ENCODE results near the gene VIPAS39. TPM values are rescaled to one million over a fixed set of nuclear protein-coding genes. Genes with fewer than 3 reads are reported as not detected.

Gene VIPAS39
- total and polyA plus RNA-seq, 2 of the 4 experiments (the other 2 are of a cell fraction), result 19.0 to 43.0 TPM

DNA sequence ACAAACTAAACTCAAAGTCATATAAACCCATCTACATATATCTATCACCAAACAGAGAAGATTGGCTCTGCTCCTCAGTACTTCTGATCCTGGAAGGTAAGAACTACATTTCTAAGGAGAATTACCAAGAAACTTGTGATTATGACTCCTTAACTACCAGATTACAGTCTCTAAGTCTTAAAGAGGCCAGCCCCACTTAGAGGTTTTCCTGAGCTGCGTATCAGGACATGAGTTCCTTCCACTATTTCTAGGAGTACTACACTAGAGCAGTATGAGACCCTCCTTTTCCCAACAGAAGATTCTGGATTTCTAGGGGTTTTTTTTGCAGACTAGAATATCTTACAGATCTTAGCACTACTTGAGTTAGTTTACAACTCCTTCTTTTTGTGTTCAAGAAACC, 34.0 kb downstream of the VIPAS39 start, which contains the start of gene NOXRED1:
TSS of gene NOXRED1 (minus strand) at position 101 of the 400 bp plus-strand sequence. CDS start 634 bp downstream, outside the sequence.
- BruUV-seq (replicated peaks), result no TSS peak
- dilution Hi-C loops (cut with HindIII; ENCODE audit: low sequenced_read_pairs, unreplicated experiment), result no loop called here

More for the DNA sequence above, 34.0 kb downstream of the VIPAS39 start, which contains the start of gene NOXRED1:
- Histone ChIP-seq H2BK15ac (ENCODE audit: low read depth, low read length) (no peak within 1 kb of the TSS), H4K91ac (ENCODE audit: insufficient read depth, low read depth, low read length) (no peak within 1 kb of the TSS), H3K9me1 (ENCODE audit: insufficient read depth, low read length) (no peaks in the 10 kb centered on the region), H3K4me2 (ENCODE audit: low read depth, low read length) (no peak within 1 kb of the TSS), H3K23ac (ENCODE audit: low read depth, low read length) (no peak within 1 kb of the TSS), H3K36me3 (ENCODE audit: control insufficient read depth, insufficient read depth, low read length) (peaks cover 38% of the 10 kb centered on the region), H3K27ac (ENCODE audit: insufficient read depth, low read length) (no peak within 1 kb of the TSS), H3K27me3 (ENCODE audit: control insufficient read depth, insufficient read depth, low read length) (no peaks in the 10 kb centered on the region), H4K8ac (ENCODE audit: low read depth in 2 of 2, low read length in 2 of 2) (no peak within 1 kb of the TSS), H3K9ac (ENCODE audit: low read depth, low read length) (no peak within 1 kb of the TSS), H3K14ac (replicated peaks; ENCODE audit: low read depth, low read length) (no peak within 1 kb of the TSS), H3K79me1 (ENCODE audit: low read depth in 1 of 2, low read length in 2 of 2) (no peaks in the 10 kb centered on the region), H4K20me1 (ENCODE audit: insufficient read depth, low read length) (no peaks in the 10 kb centered on the region), H3K56ac (ENCODE audit: extremely low read depth, insufficient read depth, low read length) (no peak within 1 kb of the TSS), H4K5ac (ENCODE audit: low read depth, low read length) (no peak within 1 kb of the TSS), H2AFZ (replicated peaks; ENCODE audit: low read length, poor library complexity) (no peak within 1 kb of the TSS), H2AK5ac (ENCODE audit: low read depth, low read length) (no peak within 1 kb of the TSS), H3K18ac (ENCODE audit: low read depth, low read length) (no peak within 1 kb of the TSS), H2BK120ac (ENCODE audit: low read depth, low read length) (no peak within 1 kb of the TSS), H2AK9ac (replicated peaks; ENCODE audit: low read depth, low read length, poor library complexity) (no peak within 1 kb of the TSS), H3K4ac (ENCODE audit: low read depth, low read length) (no peak within 1 kb of the TSS), H3K9me3 (ENCODE audit: control insufficient read depth, insufficient read depth, low read length) (peaks cover 8% of the 10 kb centered on the region; the same call in 1 of the 2 replicates), H2BK5ac (ENCODE audit: low read depth, low read length, poor library complexity, severe bottlenecking) (no peak within 1 kb of the TSS), H3K4me1 (ENCODE audit: control insufficient read depth, insufficient read depth, low read length) (no peaks in the 10 kb centered on the region), H3K4me3 (ENCODE audit: insufficient read depth, low read depth, low read length) (no peak within 1 kb of the TSS), H2BK20ac (ENCODE audit: low read depth, low read length) (no peak within 1 kb of the TSS)
- no CpG with 5 or more reads among the region's 1 CpG for WGBS, 2 experiments (ENCODE audit: extremely low coverage in 2 of 2, insufficient read length in 1 of 2)
- no peak for ATAC-seq (ENCODE audit: low read depth)
- DNase-seq, result no peak
- intact Hi-C loops (cut with micrococcal nuclease), result no loop called here
- ChIA-PET POLR2A (ENCODE audit: unreplicated experiment) (no interaction called here), CTCF (no interaction called here)
- in situ Hi-C loops (cut with MboI; ENCODE audit: low sequenced_read_pairs), result no loop called here
- TF ChIP-seq, protein P1, sequence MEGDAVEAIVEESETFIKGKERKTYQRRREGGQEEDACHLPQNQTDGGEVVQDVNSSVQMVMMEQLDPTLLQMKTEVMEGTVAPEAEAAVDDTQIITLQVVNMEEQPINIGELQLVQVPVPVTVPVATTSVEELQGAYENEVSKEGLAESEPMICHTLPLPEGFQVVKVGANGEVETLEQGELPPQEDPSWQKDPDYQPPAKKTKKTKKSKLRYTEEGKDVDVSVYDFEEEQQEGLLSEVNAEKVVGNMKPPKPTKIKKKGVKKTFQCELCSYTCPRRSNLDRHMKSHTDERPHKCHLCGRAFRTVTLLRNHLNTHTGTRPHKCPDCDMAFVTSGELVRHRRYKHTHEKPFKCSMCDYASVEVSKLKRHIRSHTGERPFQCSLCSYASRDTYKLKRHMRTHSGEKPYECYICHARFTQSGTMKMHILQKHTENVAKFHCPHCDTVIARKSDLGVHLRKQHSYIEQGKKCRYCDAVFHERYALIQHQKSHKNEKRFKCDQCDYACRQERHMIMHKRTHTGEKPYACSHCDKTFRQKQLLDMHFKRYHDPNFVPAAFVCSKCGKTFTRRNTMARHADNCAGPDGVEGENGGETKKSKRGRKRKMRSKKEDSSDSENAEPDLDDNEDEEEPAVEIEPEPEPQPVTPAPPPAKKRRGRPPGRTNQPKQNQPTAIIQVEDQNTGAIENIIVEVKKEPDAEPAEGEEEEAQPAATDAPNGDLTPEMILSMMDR (conservative IDR thresholded peaks at IDR 0.05; ENCODE audit: low read depth, low read length), result no peak
- no peak for TF ChIP-seq FOS (IDR thresholded peaks at IDR 0.05; ENCODE audit: low read depth, low read length)
- no peak for TF ChIP-seq CEBPB (IDR thresholded peaks at IDR 0.05; ENCODE audit: low read depth, low read length)
- TF ChIP-seq RFX5 (IDR thresholded peaks at IDR 0.05; ENCODE audit: low read depth, low read length), result no peak
- TF ChIP-seq BHLHE40 (IDR thresholded peaks at IDR 0.05; ENCODE audit: low read depth, low read length), result no peak
- TF ChIP-seq MAFK (IDR thresholded peaks at IDR 0.05; ENCODE audit: low read depth, low read length), result no peak
- no peak for TF ChIP-seq NFE2L2 (IDR thresholded peaks at IDR 0.05; ENCODE audit: low read depth, low read length)
- no peak for TF ChIP-seq MAZ (IDR thresholded peaks at IDR 0.05; ENCODE audit: borderline replicate concordance, low read depth, low read length)
- TF ChIP-seq POLR2A (IDR thresholded peaks at IDR 0.05; ENCODE audit: low read depth, low read length), result no peak
- TF ChIP-seq CHD1 (IDR thresholded peaks at IDR 0.05; ENCODE audit: low read depth, low read length), result no peak
- TF ChIP-seq MXI1 (IDR thresholded peaks at IDR 0.05; ENCODE audit: borderline replicate concordance, low read depth, low read length), result no peak
- no peak for TF ChIP-seq RAD21 (IDR thresholded peaks at IDR 0.05; ENCODE audit: low read length)
- TF ChIP-seq, protein P2, sequence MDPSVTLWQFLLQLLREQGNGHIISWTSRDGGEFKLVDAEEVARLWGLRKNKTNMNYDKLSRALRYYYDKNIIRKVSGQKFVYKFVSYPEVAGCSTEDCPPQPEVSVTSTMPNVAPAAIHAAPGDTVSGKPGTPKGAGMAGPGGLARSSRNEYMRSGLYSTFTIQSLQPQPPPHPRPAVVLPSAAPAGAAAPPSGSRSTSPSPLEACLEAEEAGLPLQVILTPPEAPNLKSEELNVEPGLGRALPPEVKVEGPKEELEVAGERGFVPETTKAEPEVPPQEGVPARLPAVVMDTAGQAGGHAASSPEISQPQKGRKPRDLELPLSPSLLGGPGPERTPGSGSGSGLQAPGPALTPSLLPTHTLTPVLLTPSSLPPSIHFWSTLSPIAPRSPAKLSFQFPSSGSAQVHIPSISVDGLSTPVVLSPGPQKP (IDR thresholded peaks at IDR 0.05; ENCODE audit: borderline replicate concordance, low read depth, low read length), result no peak
- no peak for TF ChIP-seq RCOR1 (IDR thresholded peaks at IDR 0.05; ENCODE audit: insufficient replicate concordance, low read length)
- no peak for TF ChIP-seq SMC3 (IDR thresholded peaks at IDR 0.05; ENCODE audit: low read depth, low read length)
